Esophagus muscularis mucosa (tissue), 4 donors: Measurements from ENCODE around the gene PEG3. TPM values are rescaled to one million over a fixed set of nuclear protein-coding genes. Genes with fewer than 3 reads are reported as not detected.
A peak's percentile ranks its signal among the peaks of the same experiment; 100 is the strongest.

Source experiments
- DNase-seq: peaks from one replicate; pipeline ENCODE4 v3.0.0-alpha.2; 2017; ENCODE audit errors: extremely low spot score
- H3K27ac ChIP-seq, 4 donors: fragments of 200-600 bp; sonication (generic); replicated peaks in 1 of 4; 1 replicate in 3 of 4; 2 replicates in 1 of 4; pipeline ENCODE4 v1.5.1; 2016 to 2019; ENCODE audit warnings: mild to moderate bottlenecking in 1 of 4
- H3K27me3 ChIP-seq, 4 donors: fragments of 200-600 bp; sonication (generic); one replicate each; pipeline versions ENCODE4 v1.5.1 to v1.6.0; 2016 to 2019
- H3K36me3 ChIP-seq, 4 donors: fragments of 200-600 bp; sonication (generic); one replicate each; pipeline ENCODE4 v1.5.1; 2016 to 2019
- H3K4me1 ChIP-seq, 4 donors: fragments of 200-600 bp; sonication (generic); one replicate each; pipeline ENCODE4 v1.5.1; 2016 to 2019
- H3K4me3 ChIP-seq, 4 donors: fragments of 200-600 bp; sonication (generic); 1 replicate in 2 of 4; 2 replicates in 2 of 4; pipeline ENCODE4 v1.5.1; 2016 to 2019; ENCODE audit warnings: mild to moderate bottlenecking in 4 of 4, moderate library complexity in 1 of 4
- H3K9me3 ChIP-seq, 4 donors: fragments of 200-600 bp; sonication (generic); 1 replicate in 3 of 4; 2 replicates in 1 of 4; pipeline ENCODE4 v1.5.1; 2016 to 2019
- EP300 ChIP-seq: sonication (generic); formaldehyde crosslinking; IDR thresholded peaks from one replicate; pipeline ENCODE4 v1.6.1; 2017; ENCODE audit warnings: antibody characterized with exemption
- POLR2A ChIP-seq: fragments of 450-650 bp; IDR thresholded peaks from one replicate; pipeline ENCODE4 v1.6.1; 2017; ENCODE audit warnings: antibody characterized with exemption, moderate library complexity, mild to moderate bottlenecking, low read depth
- POLR2AphosphoS5 ChIP-seq, 2 donors: sonication (generic); formaldehyde crosslinking; IDR thresholded peaks; one replicate each; pipeline ENCODE4 v1.6.1; 2017; ENCODE audit warnings: antibody characterized with exemption in 2 of 2
- WGBS: methylation state at CpG from one replicate; pipeline ENCODE4 v1.1.5; 2018; 5-methylcytosine and 5-hydroxymethylcytosine counted together
- intact Hi-C: fragments of 100-400 bp; cut with DNase I; formaldehyde crosslinking; loops from one replicate; pipeline ENCODE4 v1.15.1; 2023
- total RNA-seq, 4 donors: library from RNA; depleted of rRNA; stranded (reverse); fragments of >200 nt; gene quantifications; one replicate each; pipeline versions ENCODE4 v1.1.0 to v1.2.1, GENCODE V29; 2016
- TF ChIP-seq, protein P1 (sequence below), 3 experiments: fragments of 200-600 bp in 2 of 3; fragments of 450-650 bp in 1 of 3; sonication (generic) in 2 of 3; IDR thresholded peaks; one replicate each; pipeline ENCODE4 v1.5.1; 2017 to 2019; ENCODE audit warnings: antibody characterized with exemption in 3 of 3, mild to moderate bottlenecking in 2 of 3, moderate library complexity in 1 of 3

The PEG3 gene
- total RNA-seq, 4 donors from 2014 or later: 9.8 to 13.7 (median 10.4) TPM

GRCh38 chr19:56821675-56822074 lies 18.9 kb downstream of the PEG3 start:
- peaks cover 0 to 68% (median 53%) of the 10 kb centered on the region in 4 donors for H3K36me3 ChIP-seq
- intact Hi-C loops: no loop called here

DNA sequence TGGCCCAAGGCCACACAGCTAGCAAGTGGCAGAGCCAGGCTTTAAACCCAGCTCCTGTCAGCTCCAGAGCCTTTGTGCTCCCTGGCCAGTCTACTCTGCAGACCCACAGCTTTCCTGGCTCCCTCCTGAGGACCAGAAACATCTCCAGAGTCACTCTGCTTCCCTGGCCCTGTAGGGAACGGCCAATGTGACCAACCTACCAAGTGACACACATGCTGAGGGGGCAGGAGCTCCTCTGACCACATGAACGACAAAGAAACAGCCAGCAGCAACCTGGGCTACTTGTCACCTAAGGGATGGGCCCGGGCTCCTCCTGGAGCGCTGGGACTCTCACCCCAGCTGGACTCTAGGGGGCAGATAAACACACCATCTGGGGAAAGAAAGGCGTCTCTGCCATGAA lies 19.3 kb downstream of the PEG3 start:
- H3K36me3 ChIP-seq: peaks cover 0 to 71% (median 54%) of the 10 kb centered on the region in 4 donors
- TF ChIP-seq POLR2AphosphoS5 (IDR thresholded peaks at IDR 0.05) (no peak), EP300 (no peak)
- TF ChIP-seq, protein P1, sequence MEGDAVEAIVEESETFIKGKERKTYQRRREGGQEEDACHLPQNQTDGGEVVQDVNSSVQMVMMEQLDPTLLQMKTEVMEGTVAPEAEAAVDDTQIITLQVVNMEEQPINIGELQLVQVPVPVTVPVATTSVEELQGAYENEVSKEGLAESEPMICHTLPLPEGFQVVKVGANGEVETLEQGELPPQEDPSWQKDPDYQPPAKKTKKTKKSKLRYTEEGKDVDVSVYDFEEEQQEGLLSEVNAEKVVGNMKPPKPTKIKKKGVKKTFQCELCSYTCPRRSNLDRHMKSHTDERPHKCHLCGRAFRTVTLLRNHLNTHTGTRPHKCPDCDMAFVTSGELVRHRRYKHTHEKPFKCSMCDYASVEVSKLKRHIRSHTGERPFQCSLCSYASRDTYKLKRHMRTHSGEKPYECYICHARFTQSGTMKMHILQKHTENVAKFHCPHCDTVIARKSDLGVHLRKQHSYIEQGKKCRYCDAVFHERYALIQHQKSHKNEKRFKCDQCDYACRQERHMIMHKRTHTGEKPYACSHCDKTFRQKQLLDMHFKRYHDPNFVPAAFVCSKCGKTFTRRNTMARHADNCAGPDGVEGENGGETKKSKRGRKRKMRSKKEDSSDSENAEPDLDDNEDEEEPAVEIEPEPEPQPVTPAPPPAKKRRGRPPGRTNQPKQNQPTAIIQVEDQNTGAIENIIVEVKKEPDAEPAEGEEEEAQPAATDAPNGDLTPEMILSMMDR (IDR thresholded peaks at IDR 0.05): no peak
- peak; percentile 57 for DNase-seq
- intact Hi-C loops: no loop called here
- H3K9me3 ChIP-seq: no peaks in the 10 kb centered on the region
- no peaks in the 10 kb centered on the region for H3K4me1 ChIP-seq
- 58% methylated on average over 5 of the region's 5 CpGs for WGBS
- H3K27ac ChIP-seq: no peak overlapping the region
- no peaks in the 10 kb centered on the region for H3K27me3 ChIP-seq
- H3K4me3 ChIP-seq: no peak overlapping the region

More at GRCh38 chr19:56821675-56822074, 18.9 kb downstream of the PEG3 start:
- TF ChIP-seq POLR2AphosphoS5 (IDR thresholded peaks at IDR 0.05): no peak
- no peak for TF ChIP-seq POLR2A
- TF ChIP-seq, protein P1 (IDR thresholded peaks at IDR 0.05): no peak
- no peak for TF ChIP-seq EP300
- Histone ChIP-seq H3K4me3 (no peak overlapping the region), H3K4me1 (no peaks in the 10 kb centered on the region), H3K9me3 (no peaks in the 10 kb centered on the region), H3K27ac (no peak overlapping the region), H3K27me3 (no peaks in the 10 kb centered on the region)
- DNase-seq: peak; percentile 66
- 86% methylated on average over 5 of the region's 6 CpGs for WGBS

DNA sequence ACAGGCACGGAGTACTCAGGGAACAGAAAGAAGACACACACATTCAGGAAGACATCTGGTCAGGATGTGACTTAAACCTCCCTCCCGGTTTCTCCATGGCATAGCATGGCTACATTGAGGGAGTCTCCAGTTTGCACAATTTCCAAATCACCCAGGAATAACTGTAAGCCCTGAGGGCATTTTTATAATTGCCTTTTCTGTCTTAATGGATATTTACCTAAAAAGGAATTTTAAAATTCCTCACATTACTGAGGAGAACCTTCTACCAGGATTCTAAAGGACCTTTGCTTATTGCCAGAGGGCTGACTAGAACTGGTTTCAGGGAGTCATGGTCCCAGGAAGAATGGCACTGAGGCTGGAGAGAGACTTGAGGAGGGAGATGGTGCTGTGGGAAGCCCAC lies 21.4 kb downstream of the PEG3 start:
- H3K4me3 ChIP-seq: no peak overlapping the region
- 83% methylated on average over 2 of the region's 2 CpGs for WGBS
- DNase-seq: peak; percentile 24
- H3K9me3 ChIP-seq: no peaks in the 10 kb centered on the region
- no peak overlapping the region for H3K27ac ChIP-seq
- no peaks in the 10 kb centered on the region for H3K4me1 ChIP-seq
- H3K27me3 ChIP-seq: no peaks in the 10 kb centered on the region
- H3K36me3 ChIP-seq: peaks cover 0 to 85% (median 55%) of the 10 kb centered on the region in 4 donors
- TF ChIP-seq, protein P1 (IDR thresholded peaks at IDR 0.05): no peak
- TF ChIP-seq POLR2AphosphoS5 (IDR thresholded peaks at IDR 0.05): no peak
- TF ChIP-seq EP300: no peak
- TF ChIP-seq POLR2A: no peak
- intact Hi-C loops: no loop called here

- Histone ChIP-seq H3K4me3 (no peak overlapping the region), H3K27ac (no peak overlapping the region), H3K9me3 (no peaks in the 10 kb centered on the region), H3K36me3 (peaks cover 0 to 47% (median 22%) of the 10 kb centered on the region in 4 donors), H3K27me3 (no peaks in the 10 kb centered on the region), H3K4me1 (no peaks in the 10 kb centered on the region)
- DNase-seq: no peak
- TF ChIP-seq EP300: no peak
- no peak for TF ChIP-seq POLR2A
- no peak for TF ChIP-seq POLR2AphosphoS5 (IDR thresholded peaks at IDR 0.05)
- TF ChIP-seq, protein P1 (IDR thresholded peaks at IDR 0.05): no peak
- WGBS: 87% methylated on average over 7 of the region's 7 CpGs
- intact Hi-C loops: no loop called here
Observed at GRCh38 chr19:56814656-56815055, 25.9 kb downstream of the PEG3 start.

DNA sequence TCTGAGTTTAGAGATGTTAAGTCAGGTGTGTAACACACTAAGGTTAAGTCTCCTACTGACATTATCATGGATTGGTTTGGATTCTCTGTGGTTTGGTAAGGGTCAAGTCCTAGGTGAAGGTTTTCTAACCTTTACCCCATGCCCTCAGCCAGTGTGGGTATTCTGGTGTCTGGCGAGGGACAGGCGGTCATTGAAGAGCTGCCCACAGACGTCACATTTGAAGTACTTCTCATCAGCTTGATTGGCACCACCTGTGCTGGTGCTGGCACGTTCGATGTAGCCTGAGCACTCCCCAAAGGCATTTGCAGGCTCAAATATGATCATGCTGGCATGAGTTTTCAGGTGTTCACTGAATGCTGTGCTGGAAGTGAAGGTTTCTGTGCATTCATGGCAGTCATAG lies 27.0 kb downstream of the PEG3 start:
- Histone ChIP-seq H3K4me3 (no peak overlapping the region), H3K4me1 (no peaks in the 10 kb centered on the region), H3K27me3 (no peaks in the 10 kb centered on the region), H3K27ac (no peak overlapping the region), H3K36me3 (peaks cover 0 to 36% (median 16%) of the 10 kb centered on the region in 4 donors), H3K9me3 (no peaks in the 10 kb centered on the region)
- intact Hi-C loops: no loop called here
- TF ChIP-seq POLR2A (no peak), POLR2AphosphoS5 (IDR thresholded peaks at IDR 0.05) (no peak), EP300 (no peak)
- TF ChIP-seq, protein P1 (IDR thresholded peaks at IDR 0.05): no peak
- DNase-seq: no peak
- 68% methylated on average over 5 of the region's 5 CpGs for WGBS
